ENCODE results near the gene PET100. TPM values are rescaled to one million over a fixed set of nuclear protein-coding genes. Genes with fewer than 3 reads are reported as not detected.
A peak's percentile ranks its signal among the peaks of the same experiment; 100 is the strongest.

PET100 gene
- total RNA-seq, 1 donor: 9.0 TPM

GRCh38 chr19:7625763-7626372 is 3.7 kb upstream of the PET100 start:
- H3K79me2 ChIP-seq (ENCODE audit: insufficient read depth, low read length): peaks cover 58% of the 10 kb centered on the region
- H3K27ac ChIP-seq (ENCODE audit: low read depth, low read length): no peak overlapping the region
- DNase-seq (ENCODE audit: insufficient read length, low spot score, missing footprints): no peak
- H4K20me1 ChIP-seq (ENCODE audit: insufficient read depth, low read length): peaks cover 10% of the 10 kb centered on the region
- no peaks in the 10 kb centered on the region for H3K9me3 ChIP-seq (ENCODE audit: low read depth, low read length)
- no peak overlapping the region for H2AFZ ChIP-seq (ENCODE audit: low read length)
- no peak overlapping the region for H3K4me3 ChIP-seq (ENCODE audit: insufficient read depth, low read length)
- peaks cover 16% of the 10 kb centered on the region for H3K4me1 ChIP-seq (ENCODE audit: insufficient read depth, low read length)
- no peak overlapping the region for H3K4me2 ChIP-seq (ENCODE audit: insufficient read depth, low read length)
- TF ChIP-seq CTCF (IDR thresholded peaks at IDR 0.05; ENCODE audit: extremely low read depth, low read depth, low read length): no peak
- H3K36me3 ChIP-seq (ENCODE audit: insufficient read depth, low read length): peaks cover 19% of the 10 kb centered on the region
- no peaks in the 10 kb centered on the region for H3K27me3 ChIP-seq (ENCODE audit: insufficient read depth, low read length)

- no peak overlapping the region for H2AFZ ChIP-seq (ENCODE audit: low read length)
- no peak overlapping the region for H3K27ac ChIP-seq (ENCODE audit: low read depth, low read length)
- peaks cover 16% of the 10 kb centered on the region for H3K4me1 ChIP-seq (ENCODE audit: insufficient read depth, low read length)
- H3K4me3 ChIP-seq (ENCODE audit: insufficient read depth, low read length): no peak overlapping the region
- no peak overlapping the region for H3K4me2 ChIP-seq (ENCODE audit: insufficient read depth, low read length)
- peak; percentile 88 for DNase-seq (ENCODE audit: insufficient read length, low spot score, missing footprints)
- H3K9me3 ChIP-seq (ENCODE audit: low read depth, low read length): no peaks in the 10 kb centered on the region
- peaks cover 11% of the 10 kb centered on the region for H3K36me3 ChIP-seq (ENCODE audit: insufficient read depth, low read length)
- H4K20me1 ChIP-seq (ENCODE audit: insufficient read depth, low read length): peaks cover 10% of the 10 kb centered on the region
- TF ChIP-seq CTCF (IDR thresholded peaks at IDR 0.05; ENCODE audit: extremely low read depth, low read depth, low read length): no peak
- no peaks in the 10 kb centered on the region for H3K27me3 ChIP-seq (ENCODE audit: insufficient read depth, low read length)
- peaks cover 64% of the 10 kb centered on the region for H3K79me2 ChIP-seq (ENCODE audit: insufficient read depth, low read length)
Measured at GRCh38 chr19:7627166-7627565, 2.4 kb upstream of the PET100 start.

GRCh38 chr19:7628589-7629311 is 843 bp upstream of the PET100 start:
- H3K4me1 ChIP-seq (ENCODE audit: insufficient read depth, low read length): peaks cover 16% of the 10 kb centered on the region
- peak overlapping the region; percentile 95 for H3K27ac ChIP-seq (ENCODE audit: low read depth, low read length)
- no peaks in the 10 kb centered on the region for H3K27me3 ChIP-seq (ENCODE audit: insufficient read depth, low read length)
- H3K9me3 ChIP-seq (ENCODE audit: low read depth, low read length): no peaks in the 10 kb centered on the region
- no peak for TF ChIP-seq CTCF (IDR thresholded peaks at IDR 0.05; ENCODE audit: extremely low read depth, low read depth, low read length)
- H4K20me1 ChIP-seq (ENCODE audit: insufficient read depth, low read length): peaks cover 10% of the 10 kb centered on the region
- H3K4me3 ChIP-seq (ENCODE audit: insufficient read depth, low read length): peak overlapping the region; percentile 99
- no peak for DNase-seq (ENCODE audit: insufficient read length, low spot score, missing footprints)
- H3K79me2 ChIP-seq (ENCODE audit: insufficient read depth, low read length): peaks cover 64% of the 10 kb centered on the region
- H2AFZ ChIP-seq (ENCODE audit: low read length): peak overlapping the region; percentile 94
- no peaks in the 10 kb centered on the region for H3K36me3 ChIP-seq (ENCODE audit: insufficient read depth, low read length)
- H3K4me2 ChIP-seq (ENCODE audit: insufficient read depth, low read length): peak overlapping the region; percentile 100

- DNase-seq (ENCODE audit: insufficient read length, low spot score, missing footprints): no peak
- peaks cover 47% of the 10 kb centered on the region for H3K79me2 ChIP-seq (ENCODE audit: insufficient read depth, low read length)
- no peak overlapping the region for H3K4me2 ChIP-seq (ENCODE audit: insufficient read depth, low read length)
- H4K20me1 ChIP-seq (ENCODE audit: insufficient read depth, low read length): peaks cover 10% of the 10 kb centered on the region
- no peaks in the 10 kb centered on the region for H3K36me3 ChIP-seq (ENCODE audit: insufficient read depth, low read length)
- H3K27me3 ChIP-seq (ENCODE audit: insufficient read depth, low read length): peaks cover 7% of the 10 kb centered on the region
- H3K9me3 ChIP-seq (ENCODE audit: low read depth, low read length): no peaks in the 10 kb centered on the region
- no peak overlapping the region for H3K4me3 ChIP-seq (ENCODE audit: insufficient read depth, low read length)
- no peak for TF ChIP-seq CTCF (IDR thresholded peaks at IDR 0.05; ENCODE audit: extremely low read depth, low read depth, low read length)
- H2AFZ ChIP-seq (ENCODE audit: low read length): no peak overlapping the region
- peaks cover 16% of the 10 kb centered on the region for H3K4me1 ChIP-seq (ENCODE audit: insufficient read depth, low read length)
- H3K27ac ChIP-seq (ENCODE audit: low read depth, low read length): no peak overlapping the region
Measured at GRCh38 chr19:7631577-7631976, 2.0 kb downstream of the PET100 start.

All from osteoblast (primary cell).